Mammary epithelial cell (primary cell): Measurements from ENCODE around the gene RFX2.

Source experiments
- EZH2 ChIP-seq: IDR thresholded peaks from 2 replicates; pipeline ENCODE4 v1.6.1; 2012; ENCODE audit warnings: low read length, inconsistent platforms, borderline replicate concordance
- TF ChIP-seq, protein P1 (sequence below), 2 donors: IDR thresholded peaks in 1 of 2; conservative IDR thresholded peaks in 1 of 2; 2 replicates each; pipeline ENCODE4 v1.5.1; 2011 to 2012; ENCODE audit warnings: inconsistent platforms in 2 of 2, low read length in 2 of 2, mild to moderate bottlenecking in 2 of 2, control low read depth in 1 of 2, low read depth in 1 of 2; ENCODE audit not compliant: insufficient read depth in 1 of 2; ENCODE audit errors: extremely low read depth in 1 of 2

DNA sequence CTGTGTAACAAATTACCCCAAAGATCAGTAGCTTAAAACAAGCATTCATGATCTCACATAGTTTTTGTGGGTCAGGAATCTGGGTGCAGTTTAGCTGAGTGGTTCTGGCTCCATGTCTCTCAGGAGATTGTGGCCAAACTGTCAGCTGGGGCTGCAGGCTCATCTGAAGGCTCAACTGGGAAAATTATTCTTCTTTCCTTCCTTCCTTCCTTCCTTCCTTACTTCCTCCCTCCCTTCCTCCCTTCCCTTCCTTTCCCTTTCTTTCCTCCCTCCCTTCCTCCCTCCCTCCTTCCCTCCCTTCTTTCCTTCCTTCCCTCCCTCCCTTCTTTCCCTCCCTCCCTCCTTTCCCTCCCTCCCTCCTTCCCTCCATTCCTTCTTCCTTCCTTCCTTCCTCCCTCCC lies 8.7 kb upstream of the RFX2 start:
- TF ChIP-seq, protein P1, sequence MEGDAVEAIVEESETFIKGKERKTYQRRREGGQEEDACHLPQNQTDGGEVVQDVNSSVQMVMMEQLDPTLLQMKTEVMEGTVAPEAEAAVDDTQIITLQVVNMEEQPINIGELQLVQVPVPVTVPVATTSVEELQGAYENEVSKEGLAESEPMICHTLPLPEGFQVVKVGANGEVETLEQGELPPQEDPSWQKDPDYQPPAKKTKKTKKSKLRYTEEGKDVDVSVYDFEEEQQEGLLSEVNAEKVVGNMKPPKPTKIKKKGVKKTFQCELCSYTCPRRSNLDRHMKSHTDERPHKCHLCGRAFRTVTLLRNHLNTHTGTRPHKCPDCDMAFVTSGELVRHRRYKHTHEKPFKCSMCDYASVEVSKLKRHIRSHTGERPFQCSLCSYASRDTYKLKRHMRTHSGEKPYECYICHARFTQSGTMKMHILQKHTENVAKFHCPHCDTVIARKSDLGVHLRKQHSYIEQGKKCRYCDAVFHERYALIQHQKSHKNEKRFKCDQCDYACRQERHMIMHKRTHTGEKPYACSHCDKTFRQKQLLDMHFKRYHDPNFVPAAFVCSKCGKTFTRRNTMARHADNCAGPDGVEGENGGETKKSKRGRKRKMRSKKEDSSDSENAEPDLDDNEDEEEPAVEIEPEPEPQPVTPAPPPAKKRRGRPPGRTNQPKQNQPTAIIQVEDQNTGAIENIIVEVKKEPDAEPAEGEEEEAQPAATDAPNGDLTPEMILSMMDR (conservative IDR thresholded peaks at IDR 0.05 in 1 of 2, IDR thresholded peaks at IDR 0.05 in 1 of 2; ENCODE audit: extremely low read depth in 1 of 2, insufficient read depth in 1 of 2, low read depth in 1 of 2, low read length in 2 of 2) = no peak
- no peak for TF ChIP-seq EZH2
